Measurements from ENCODE around the gene TBC1D22B. TPM values are rescaled to one million over a fixed set of nuclear protein-coding genes. Genes with fewer than 3 reads are reported as not detected.

Gene TBC1D22B
- total RNA-seq, 1 experiment from 2014 or later: 12.9 TPM

DNA sequence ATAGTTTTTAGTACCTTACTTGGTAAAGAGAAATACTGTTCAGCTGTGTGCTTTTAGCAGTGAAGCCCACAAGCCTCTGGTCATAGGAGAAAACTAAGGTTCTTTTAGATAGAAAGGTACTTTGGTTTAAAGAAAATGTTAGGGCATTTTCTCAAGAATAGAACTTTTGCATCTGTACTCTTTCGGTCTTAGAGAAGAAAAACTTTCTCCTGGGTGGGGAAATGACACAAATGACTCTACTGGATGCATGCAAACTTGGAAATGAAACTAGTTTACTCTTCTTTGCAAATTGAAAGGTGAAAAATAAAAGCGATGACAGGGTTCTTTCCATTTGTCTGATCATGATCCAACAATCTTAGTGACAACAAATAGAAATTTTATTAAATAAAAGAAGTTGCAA, 2.5 kb downstream of the TBC1D22B start:
- no peak overlapping the region for H3K27ac ChIP-seq (ENCODE audit: insufficient read length, low read depth, low read length)
- Mint-ChIP-seq H3K36me3 (ENCODE audit: insufficient read depth in 1 of 3, low read depth in 3 of 3) (peaks cover 0 to 3% (median 2%) of the 10 kb centered on the region in 3 experiments; a peak in 3 of 7 replicates), H3K27ac (no peak overlapping the region), H3K9me3 (no peaks in the 10 kb centered on the region), H3K4me3 (no peak overlapping the region), H3K27me3 (ENCODE audit: low read depth) (peaks cover 12% of the 10 kb centered on the region), H3K4me1 (peaks cover 40 to 44% of the 10 kb centered on the region in 2 experiments)
- H4K5ac ChIP-seq (ENCODE audit: insufficient read length, low read depth, low read length): no peak overlapping the region
- peaks cover 4% of the 10 kb centered on the region for H3K23me2 ChIP-seq (ENCODE audit: insufficient read length, low read depth, low read length, poor library complexity, severe bottlenecking)
- no peak overlapping the region for H2BK120ac ChIP-seq (ENCODE audit: low read depth, low read length, poor library complexity, severe bottlenecking)
- no peak overlapping the region for H2BK20ac ChIP-seq (ENCODE audit: low read depth, low read length, poor library complexity, severe bottlenecking)
- H3K27me3 ChIP-seq (ENCODE audit: insufficient read depth, low read length): no peaks in the 10 kb centered on the region
- H2BK15ac ChIP-seq (ENCODE audit: low read depth, low read length): no peak overlapping the region
- no peaks in the 10 kb centered on the region for H3K4me1 ChIP-seq (ENCODE audit: insufficient read depth, low read length)
- no CpG with 5 or more reads among the region's 2 CpGs for WGBS (ENCODE audit: extremely low coverage, insufficient read length, low lambda C conversion rate)
- no peak overlapping the region for H3T11ph ChIP-seq (ENCODE audit: low read length)
- H3K56ac ChIP-seq (ENCODE audit: insufficient read length, low read depth, low read length): no peak overlapping the region
- H2AFZ ChIP-seq (ENCODE audit: low read length): no peak overlapping the region
- H3K4ac ChIP-seq (ENCODE audit: low read depth, low read length): no peak overlapping the region
- H2AK5ac ChIP-seq (ENCODE audit: insufficient read length, low read length): no peak overlapping the region
- H3K14ac ChIP-seq (ENCODE audit: insufficient read depth, low read length): no peak overlapping the region
- no peak overlapping the region for H4K91ac ChIP-seq (ENCODE audit: insufficient read length, low read depth, low read length)
- H3K79me2 ChIP-seq (ENCODE audit: insufficient read depth, low read length): peaks cover 11% of the 10 kb centered on the region; the same call in 1 of the 2 replicates
- no peaks in the 10 kb centered on the region for H4K20me1 ChIP-seq (ENCODE audit: control insufficient read depth, insufficient read depth, insufficient read length)
- H3K9ac ChIP-seq (ENCODE audit: extremely low read depth, insufficient read length, low read length): no peak overlapping the region
- H3K4me2 ChIP-seq (ENCODE audit: insufficient read depth, insufficient read length, low read length): no peak overlapping the region
- H3K79me1 ChIP-seq (ENCODE audit: insufficient read depth, low read depth, low read length, poor library complexity, severe bottlenecking): no peaks in the 10 kb centered on the region
- no peak overlapping the region for H2BK5ac ChIP-seq (ENCODE audit: insufficient read length, low read length)
- TF ChIP-seq, protein P1, sequence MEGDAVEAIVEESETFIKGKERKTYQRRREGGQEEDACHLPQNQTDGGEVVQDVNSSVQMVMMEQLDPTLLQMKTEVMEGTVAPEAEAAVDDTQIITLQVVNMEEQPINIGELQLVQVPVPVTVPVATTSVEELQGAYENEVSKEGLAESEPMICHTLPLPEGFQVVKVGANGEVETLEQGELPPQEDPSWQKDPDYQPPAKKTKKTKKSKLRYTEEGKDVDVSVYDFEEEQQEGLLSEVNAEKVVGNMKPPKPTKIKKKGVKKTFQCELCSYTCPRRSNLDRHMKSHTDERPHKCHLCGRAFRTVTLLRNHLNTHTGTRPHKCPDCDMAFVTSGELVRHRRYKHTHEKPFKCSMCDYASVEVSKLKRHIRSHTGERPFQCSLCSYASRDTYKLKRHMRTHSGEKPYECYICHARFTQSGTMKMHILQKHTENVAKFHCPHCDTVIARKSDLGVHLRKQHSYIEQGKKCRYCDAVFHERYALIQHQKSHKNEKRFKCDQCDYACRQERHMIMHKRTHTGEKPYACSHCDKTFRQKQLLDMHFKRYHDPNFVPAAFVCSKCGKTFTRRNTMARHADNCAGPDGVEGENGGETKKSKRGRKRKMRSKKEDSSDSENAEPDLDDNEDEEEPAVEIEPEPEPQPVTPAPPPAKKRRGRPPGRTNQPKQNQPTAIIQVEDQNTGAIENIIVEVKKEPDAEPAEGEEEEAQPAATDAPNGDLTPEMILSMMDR (conservative IDR thresholded peaks at IDR 0.05): no peak
- H3K9me3 ChIP-seq (ENCODE audit: control insufficient read depth, low read depth, low read length): no peaks in the 10 kb centered on the region
- no peak overlapping the region for H3K23ac ChIP-seq (ENCODE audit: insufficient read length, low read depth, low read length)
- H3K18ac ChIP-seq (ENCODE audit: insufficient read length, low read depth, low read length): no peak overlapping the region
- H2BK12ac ChIP-seq (ENCODE audit: insufficient read length, low read depth, low read length): no peak overlapping the region
- DNase-seq: no peak
- no peak overlapping the region for H4K8ac ChIP-seq (replicated peaks; ENCODE audit: insufficient read length, low read depth, low read length)
